NCI-H1092 treated with DMSO at 0.1 percent for 48 hours (cell line): ENCODE data around the gene PPARG.
"Not testable (repeated sequence)": the region's sequence is repeated elsewhere in the genome, so short reads cannot be mapped to it uniquely, and the experiment has no call there.

Experiments
- DNase-seq: peaks from one replicate; lab custom pipeline; 2025; lab: John Stamatoyannopoulos, UW

The PPARG gene

GRCh38 chr3:12461097-12461649 is 172.3 kb downstream of the PPARG start:
- no peak for DNase-seq

DNA sequence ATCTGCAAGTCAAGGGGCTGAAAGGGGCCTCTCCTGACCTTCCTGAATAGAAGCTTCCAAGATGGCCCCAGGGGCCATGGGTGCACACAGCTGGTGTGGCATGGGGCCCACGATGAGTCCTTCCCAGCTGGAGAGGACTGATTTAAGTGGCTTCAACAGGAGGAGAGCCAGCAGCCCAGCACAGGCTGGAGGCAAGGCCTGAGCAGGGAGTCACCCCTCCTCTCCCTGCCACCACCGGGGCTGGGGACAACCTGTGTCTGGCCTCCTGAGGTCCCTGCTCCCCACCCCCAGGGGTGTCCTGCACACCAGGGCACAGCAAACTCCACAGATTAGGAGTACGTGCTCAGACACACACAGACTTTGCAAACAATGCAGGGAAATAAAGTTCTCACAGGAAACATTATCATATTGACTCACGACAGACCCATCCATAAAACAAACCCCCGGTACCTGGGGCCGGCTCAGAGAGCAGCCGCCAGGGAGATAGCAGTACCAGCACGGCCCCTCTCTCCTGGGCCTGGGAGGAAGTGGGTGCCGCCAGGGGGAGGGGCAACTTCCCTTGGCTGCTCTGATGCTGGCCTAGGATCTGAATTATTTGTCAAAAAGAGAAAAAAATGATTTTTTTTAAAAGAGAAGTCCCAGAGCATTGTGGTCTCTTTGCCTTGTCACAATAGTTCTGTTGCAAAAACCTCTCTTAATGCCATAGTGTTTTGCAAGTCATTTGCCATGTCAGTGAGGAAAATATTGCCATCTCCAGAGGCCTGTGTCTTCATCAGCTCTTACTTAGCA is 173.5 kb downstream of the PPARG start:
- DNase-seq, result no peak

- DNase-seq, result no peak
Measured at GRCh38 chr3:12463686-12464085, 174.8 kb downstream of the PPARG start.

DNA sequence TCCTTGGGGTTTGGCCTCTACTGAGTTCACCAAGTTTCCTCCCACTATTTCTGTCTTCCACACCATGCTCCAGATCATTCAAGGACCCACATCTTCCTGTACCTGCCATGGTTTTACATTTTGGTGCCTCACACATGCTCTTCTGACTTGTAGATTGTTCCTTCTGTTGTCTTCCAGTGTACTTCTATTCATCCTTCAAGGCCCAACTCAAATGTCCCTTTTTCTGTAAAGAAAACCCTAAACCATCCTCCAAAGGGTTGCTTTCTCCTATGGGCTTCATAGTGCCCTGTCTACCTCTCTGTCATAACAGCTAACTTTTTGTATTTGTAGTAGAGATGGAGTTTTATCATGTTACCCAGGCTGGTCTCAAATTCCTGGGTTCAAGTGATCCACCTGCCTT is 175.3 kb downstream of the PPARG start:
- DNase-seq, result no peak

GRCh38 chr3:12465151-12465835 is 176.4 kb downstream of the PPARG start:
- DNase-seq, result no peak

DNA sequence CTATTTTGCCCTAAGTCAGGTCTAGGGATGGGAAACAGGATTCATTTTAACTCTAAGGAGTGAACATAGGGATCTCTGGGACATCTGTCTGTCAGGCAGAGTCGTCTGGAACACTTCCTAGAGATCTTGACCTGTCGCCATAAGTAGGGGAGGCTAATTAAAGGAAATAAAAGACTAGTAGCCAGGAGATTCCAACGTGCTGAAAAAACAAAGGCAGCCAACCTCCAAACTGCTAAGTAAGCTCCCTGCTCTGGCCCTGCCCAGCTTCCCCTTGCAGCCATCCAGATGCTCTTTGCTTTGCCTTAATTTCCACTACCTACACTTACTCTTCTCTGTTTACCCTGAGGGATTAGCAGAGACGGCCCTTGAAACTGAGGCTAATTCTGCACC is 177.0 kb downstream of the PPARG start:
- DNase-seq, result no peak

- DNase-seq, result no peak
Measured at GRCh38 chr3:12467746-12468145, 178.9 kb downstream of the PPARG start.

DNA sequence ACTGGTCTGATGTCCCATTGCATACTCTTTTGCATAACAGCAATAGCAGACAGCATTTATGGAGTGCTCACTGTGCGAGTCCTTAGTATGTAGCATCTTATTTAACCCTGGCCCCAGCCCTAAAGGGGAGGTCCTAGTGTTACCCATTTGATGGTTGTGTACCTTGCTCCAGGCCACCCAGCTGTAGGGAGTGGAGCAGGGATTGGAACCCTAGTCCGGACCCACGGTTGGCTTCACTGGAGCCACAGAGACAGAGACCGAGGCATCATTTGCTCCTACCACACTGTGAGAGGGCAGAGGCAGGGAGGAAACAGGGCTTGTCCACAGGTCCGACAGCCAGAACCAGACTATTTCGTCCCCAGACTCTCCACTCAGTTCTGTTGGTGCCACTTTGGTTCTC is 179.4 kb downstream of the PPARG start:
- DNase-seq, result no peak

GRCh38 chr3:12468757-12469156 is 179.9 kb downstream of the PPARG start:
- DNase-seq, result no peak

DNA sequence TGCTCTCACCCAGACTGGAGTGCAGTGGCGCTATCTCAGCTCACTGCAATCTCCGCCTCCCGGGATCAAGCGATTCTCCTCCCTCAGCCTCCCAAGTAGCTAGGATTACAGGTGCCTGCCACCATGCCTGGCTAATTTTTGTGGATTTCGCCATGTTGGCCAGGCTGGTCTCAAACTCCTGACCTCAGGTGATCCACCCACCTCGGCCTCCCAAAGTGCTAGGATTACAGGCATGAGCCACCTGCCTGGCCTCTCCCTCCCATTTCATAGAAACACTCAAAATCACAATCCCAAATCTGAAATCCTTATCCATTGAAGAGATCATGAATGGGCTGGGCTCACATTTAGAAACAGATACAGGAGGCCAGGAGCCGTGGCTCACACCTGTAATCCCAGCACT is 180.4 kb downstream of the PPARG start:
- not testable (repeated sequence) for DNase-seq

GRCh38 chr3:12470111-12470510 is 181.2 kb downstream of the PPARG start:
- no peak for DNase-seq

DNA sequence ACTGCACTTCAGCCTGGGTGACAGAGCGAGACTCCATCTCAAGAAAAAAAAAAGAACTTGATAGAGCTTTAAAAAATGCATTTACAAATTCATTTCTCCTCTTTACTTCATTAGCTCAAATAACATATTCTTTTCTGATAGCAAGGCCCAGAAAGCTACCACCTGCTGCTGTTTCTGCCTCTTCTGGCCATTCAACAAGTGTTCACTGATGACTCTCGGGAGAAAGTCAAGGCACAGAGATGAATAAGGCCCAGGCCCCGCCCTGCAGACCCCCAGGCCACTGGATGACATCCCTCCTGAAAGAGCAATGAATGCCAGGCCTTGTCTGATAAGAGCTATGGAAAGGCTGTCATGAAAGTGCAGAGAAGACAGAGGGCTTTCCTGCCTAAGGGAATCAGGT is 181.8 kb downstream of the PPARG start:
- DNase-seq, result no peak

- no peak for DNase-seq
Measured at GRCh38 chr3:12471241-12471640, 182.4 kb downstream of the PPARG start.

GRCh38 chr3:12472000-12472610 is 183.2 kb downstream of the PPARG start:
- DNase-seq, result no peak

- no peak for DNase-seq
Measured at GRCh38 chr3:12472796-12473195, 183.9 kb downstream of the PPARG start.

DNA sequence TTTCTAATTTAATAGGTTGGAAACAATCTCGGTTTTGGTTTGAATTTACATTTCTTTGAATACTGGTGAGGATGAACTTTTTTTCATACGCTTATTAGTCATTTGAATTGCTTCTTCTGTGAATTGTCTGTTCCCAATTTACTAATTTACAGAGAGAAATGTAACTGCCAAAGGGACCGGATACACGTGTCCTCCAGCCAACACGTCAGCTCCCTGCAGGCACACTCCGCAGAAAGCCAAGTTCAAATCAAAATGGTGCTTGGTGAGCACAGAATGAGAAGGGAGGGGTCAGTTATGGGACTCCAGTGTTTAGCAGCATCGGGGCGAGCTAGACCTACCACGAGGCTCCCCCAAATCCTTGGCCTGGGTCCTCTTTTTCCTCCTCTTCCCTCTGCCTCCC is 184.6 kb downstream of the PPARG start:
- no peak for DNase-seq

DNA sequence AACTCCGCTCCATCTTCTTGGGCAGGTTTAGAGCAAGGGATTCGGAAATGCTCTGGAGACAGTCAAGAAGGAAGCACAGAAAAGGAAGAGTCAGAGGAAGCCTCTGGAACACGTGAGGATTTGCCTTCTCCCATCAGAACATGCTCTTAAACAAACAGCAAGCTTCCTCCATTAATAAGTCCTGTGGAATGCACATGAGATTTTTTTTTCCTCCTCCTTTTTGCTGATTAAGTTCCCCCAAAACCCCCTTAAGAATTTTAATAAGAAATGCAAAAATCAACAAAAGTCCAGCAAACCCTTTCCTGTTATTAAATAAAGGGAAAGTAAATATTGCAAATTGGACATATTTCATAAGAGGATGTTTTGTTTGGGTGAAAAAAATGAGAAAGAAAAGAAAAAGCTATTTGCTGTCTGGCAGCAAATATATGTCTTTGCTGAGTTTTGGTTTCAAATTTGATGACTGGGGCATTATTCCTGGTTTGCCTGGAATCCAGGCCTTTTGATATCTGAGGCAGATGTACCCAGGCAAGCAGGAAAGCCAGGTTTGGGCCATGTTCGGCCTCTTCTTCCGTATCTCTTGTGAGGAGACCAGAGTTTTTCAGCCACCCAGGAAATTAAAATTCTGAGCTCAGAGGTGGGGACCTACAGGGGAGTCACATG is 187.5 kb downstream of the PPARG start:
- no peak for DNase-seq

GRCh38 chr3:12477256-12477655 is 188.4 kb downstream of the PPARG start:
- no peak for DNase-seq

GRCh38 chr3:12478326-12478725 is 189.5 kb downstream of the PPARG start:
- no peak for DNase-seq

GRCh38 chr3:12479198-12479597 is 190.3 kb downstream of the PPARG start:
- not testable (repeated sequence) for DNase-seq

DNA sequence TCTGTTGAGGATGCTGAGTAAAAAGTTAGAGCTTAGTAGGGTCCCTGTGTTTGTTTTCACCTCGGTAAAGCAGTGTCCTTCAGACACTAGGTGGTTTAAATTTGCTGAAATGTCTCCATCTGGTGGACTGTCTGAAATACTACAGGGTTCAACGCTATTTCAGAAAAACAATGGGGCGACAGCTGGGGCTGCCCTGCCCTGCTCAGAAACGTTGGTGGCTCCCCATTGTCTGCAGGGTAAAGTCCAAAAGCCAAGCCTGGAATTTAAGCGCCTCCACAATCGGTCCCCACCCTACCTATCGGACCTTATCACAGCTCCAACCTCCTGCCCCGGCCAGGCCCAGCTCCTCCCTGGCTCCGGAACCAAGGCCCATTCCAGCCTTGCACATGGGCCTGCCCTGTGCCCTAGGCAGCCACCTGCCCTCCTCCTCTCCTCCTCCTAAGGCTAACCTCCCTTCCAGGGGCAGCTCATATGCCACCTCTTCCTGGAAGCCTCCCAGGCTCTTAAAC is 191.1 kb downstream of the PPARG start:
- peak; percentile 66 for DNase-seq

- peak; percentile 30 for DNase-seq
Measured at GRCh38 chr3:12483410-12483809, 194.5 kb downstream of the PPARG start.
